ENCODE data around the gene SLC6A13. TPM values are rescaled to one million over a fixed set of nuclear protein-coding genes. Genes with fewer than 3 reads are reported as not detected.

Gene SLC6A13
- total and polyA plus RNA-seq, 2 of the 8 experiments (the other 6 are each of a cell fraction or from before 2014, with no cell fraction given) = 0.03 TPM; not detected in 1

DNA sequence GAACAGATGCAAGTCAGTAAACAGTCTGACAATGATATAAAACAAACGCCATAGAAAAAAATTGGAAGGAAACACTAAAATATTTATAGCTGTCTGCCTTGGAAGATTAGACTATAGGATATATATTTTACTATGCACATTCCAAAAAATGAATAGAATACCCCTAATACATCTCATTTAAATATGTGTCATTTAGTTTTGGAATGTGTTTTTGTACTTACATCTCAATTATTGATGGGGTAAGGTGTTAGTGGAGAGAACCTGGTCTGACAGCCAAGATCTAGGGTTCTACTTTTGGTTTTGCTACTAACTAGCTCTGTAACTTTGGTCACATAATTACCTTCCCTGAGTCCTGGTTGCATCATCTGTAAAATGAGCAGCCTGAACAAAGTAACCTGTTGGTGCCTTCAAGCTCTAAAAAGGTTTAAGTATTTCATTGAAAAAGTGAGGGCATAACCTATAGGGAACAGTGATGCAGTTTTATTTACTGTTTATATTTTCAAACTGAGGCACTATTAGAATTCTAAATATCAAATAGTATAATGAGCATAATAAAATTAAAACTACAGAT, 28.6 kb upstream of the SLC6A13 start:
- Histone ChIP-seq H3K36me3 (ENCODE audit: control insufficient read depth in 2 of 4, insufficient read depth in 4 of 4, low read length in 3 of 4) (peaks cover 4 to 38% (median 15%) of the 10 kb centered on the region in 4 experiments; a peak in 6 of 8 replicates), H3K9ac (replicated peaks in 1 of 4; ENCODE audit: extremely low read depth in 1 of 4, low read depth in 3 of 4, low read length in 3 of 4) (no peak overlapping the region), H2AFZ (ENCODE audit: low read length) (no peak overlapping the region), H3K27ac (ENCODE audit: low read depth, low read length) (no peak overlapping the region), H4K91ac (replicated peaks; ENCODE audit: insufficient read length, low read length) (no peak overlapping the region), H2BK20ac (ENCODE audit: low read length) (no peak overlapping the region), H2AK5ac (ENCODE audit: low read depth, low read length) (no peak overlapping the region), H3K4me2 (ENCODE audit: insufficient read depth in 1 of 2, low read depth in 2 of 2, low read length in 2 of 2) (no peak overlapping the region), H3K4me3 (ENCODE audit: extremely low read depth in 1 of 4, insufficient read depth in 2 of 4, low read depth in 3 of 4, low read length in 4 of 4) (no peak overlapping the region), H3K23me2 (ENCODE audit: low read depth, low read length) (no peaks in the 10 kb centered on the region), H4K20me1 (replicated peaks in 1 of 2; ENCODE audit: control insufficient read depth in 1 of 2, insufficient read depth in 2 of 2, low read length in 2 of 2) (peaks cover 0 to 2% of the 10 kb centered on the region in 2 experiments), H4K5ac (ENCODE audit: insufficient read length, low read depth, low read length) (no peak overlapping the region), H3K79me1 (ENCODE audit: low read depth, low read length) (no peaks in the 10 kb centered on the region), H2BK5ac (ENCODE audit: low read depth, low read length) (no peak overlapping the region), H3K4me1 (replicated peaks in 1 of 4; ENCODE audit: control insufficient read depth in 3 of 4, insufficient read depth in 4 of 4, low read length in 3 of 4) (no peaks in the 10 kb centered on the region), H3K14ac (ENCODE audit: insufficient read length) (no peak overlapping the region), H3K79me2 (ENCODE audit: control insufficient read depth in 1 of 2, insufficient read depth in 2 of 2, low read length in 2 of 2) (no peaks in the 10 kb centered on the region), H2BK12ac (ENCODE audit: low read depth, low read length) (no peak overlapping the region), H3K23ac (ENCODE audit: insufficient read length) (no peak overlapping the region), H2BK15ac (ENCODE audit: low read length) (no peak overlapping the region), H3K27me3 (replicated peaks in 1 of 4; ENCODE audit: control insufficient read depth in 3 of 4, extremely low read depth in 1 of 4, insufficient read depth in 3 of 4, low read length in 3 of 4) (no peaks in the 10 kb centered on the region), H4K8ac (ENCODE audit: extremely low read depth, insufficient read depth, low read length) (no peak overlapping the region), H3K18ac (ENCODE audit: extremely low read depth, low read length) (no peak overlapping the region), H3K9me3 (ENCODE audit: insufficient read depth in 2 of 2, low read depth in 1 of 2, low read length in 1 of 2) (no peaks in the 10 kb centered on the region), H2BK120ac (replicated peaks; ENCODE audit: low read depth, low read length) (no peak overlapping the region), H3K56ac (replicated peaks; ENCODE audit: insufficient read length, low read depth, low read length) (no peak overlapping the region), H3K4ac (replicated peaks; ENCODE audit: insufficient read length, low read depth, low read length) (no peak overlapping the region)
- FAIRE-seq (no peak), DNase-seq (ENCODE audit: low read depth in 1 of 2, low spot score in 2 of 2) (no peak)
- ChIA-PET POLR2A (ENCODE audit: partially characterized antibody) (no interaction called here), CTCF (ENCODE audit: partially characterized antibody) (interaction anchor here (1.1 kb wide), 1 partner anchor 52 kb away, joined by 3 read pairs; no protein-coding TSS in a partner anchor)
- WGBS, 2 experiments (ENCODE audit: extremely low coverage in 1 of 2, insufficient coverage in 1 of 2, insufficient read length in 1 of 2, insufficient replicate concordance in 2 of 2, low coverage in 1 of 2, low lambda C conversion rate in 2 of 2, missing lambda C conversion rate in 1 of 2) = 89% methylated on average over 1 of the region's 1 CpG; no CpG with 5 or more reads in 1 of the 2 experiments
- TF ChIP-seq SIRT6 (IDR thresholded peaks at IDR 0.05; ENCODE audit: low read length) (no peak), JUN (IDR thresholded peaks at IDR 0.05; ENCODE audit: low read depth, low read length) (no peak), SUZ12 (IDR thresholded peaks at IDR 0.05; ENCODE audit: low read length) (no peak), CBX8 (IDR thresholded peaks at IDR 0.05; ENCODE audit: borderline replicate concordance, low read depth, low read length) (no peak), PHF8 (conservative IDR thresholded peaks at IDR 0.05; ENCODE audit: low read depth, low read length) (no peak), TEAD4 (IDR thresholded peaks at IDR 0.05; ENCODE audit: low read depth, low read length) (no peak), SAP30 (IDR thresholded peaks at IDR 0.05; ENCODE audit: insufficient read depth, insufficient replicate concordance, low read length) (no peak), POLR2A (IDR thresholded peaks at IDR 0.05; ENCODE audit: control extremely low read depth in 1 of 2, low read depth in 2 of 2, low read length in 2 of 2) (no peak), SP4 (IDR thresholded peaks at IDR 0.05; ENCODE audit: low read length) (no peak), KDM4A (IDR thresholded peaks at IDR 0.05; ENCODE audit: low read depth, low read length, severe bottlenecking) (no peak), YY1 (IDR thresholded peaks at IDR 0.05; ENCODE audit: low read depth, low read length) (no peak), HDAC2 (IDR thresholded peaks at IDR 0.05; ENCODE audit: borderline replicate concordance in 1 of 2, low read depth in 2 of 2, low read length in 2 of 2) (no peak), HDAC6 (IDR thresholded peaks at IDR 0.05; ENCODE audit: low read depth, low read length) (no peak)
- TF ChIP-seq, protein P1, sequence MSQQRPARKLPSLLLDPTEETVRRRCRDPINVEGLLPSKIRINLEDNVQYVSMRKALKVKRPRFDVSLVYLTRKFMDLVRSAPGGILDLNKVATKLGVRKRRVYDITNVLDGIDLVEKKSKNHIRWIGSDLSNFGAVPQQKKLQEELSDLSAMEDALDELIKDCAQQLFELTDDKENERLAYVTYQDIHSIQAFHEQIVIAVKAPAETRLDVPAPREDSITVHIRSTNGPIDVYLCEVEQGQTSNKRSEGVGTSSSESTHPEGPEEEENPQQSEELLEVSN (IDR thresholded peaks at IDR 0.05) = no peak
